ENCODE data around the gene NRXN3. TPM values are rescaled to one million over a fixed set of nuclear protein-coding genes. Genes with fewer than 3 reads are reported as not detected.

NRXN3 gene
- total RNA-seq, 1 experiment from 2014 or later = not detected

DNA sequence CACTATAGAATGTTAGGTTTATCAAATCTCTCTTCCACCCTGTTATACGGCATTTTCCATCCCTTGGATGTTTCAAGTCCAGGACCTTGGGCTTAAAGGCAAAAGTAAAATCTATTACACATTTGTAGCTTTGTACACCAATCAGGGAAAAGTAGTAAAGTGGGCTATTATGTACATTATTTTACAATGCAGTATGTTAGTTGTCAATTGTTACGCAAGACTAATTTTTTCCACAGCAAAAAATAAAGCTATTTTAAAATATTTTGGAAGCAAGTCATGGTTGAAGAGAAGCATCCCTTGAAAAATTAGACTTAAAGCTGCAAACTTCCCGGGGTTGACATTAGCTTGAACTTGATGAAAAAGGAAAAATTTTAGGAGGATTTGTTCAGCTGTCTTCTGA, 1564.9 kb downstream of the NRXN3 start:
- BruUV-seq (replicated peaks) = no TSS peak
- H3K36me3 Mint-ChIP-seq (ENCODE audit: insufficient read depth, unreplicated experiment) = no peaks in the 10 kb centered on the region
- no peak for DNase-seq
- no peak for TF ChIP-seq CTCF (IDR thresholded peaks at IDR 0.05; ENCODE audit: unreplicated experiment)
- H3K4me1 Mint-ChIP-seq (ENCODE audit: low read depth, unreplicated experiment) = no peaks in the 10 kb centered on the region
- CTCF ChIA-PET = no interaction called here
- H3K27ac Mint-ChIP-seq (ENCODE audit: unreplicated experiment) = no peak overlapping the region
- no peaks in the 10 kb centered on the region for H3K27me3 Mint-ChIP-seq (ENCODE audit: unreplicated experiment)
- no peak overlapping the region for H3K4me3 Mint-ChIP-seq (ENCODE audit: low read depth, unreplicated experiment)
- intact Hi-C loops (cut with micrococcal nuclease; ENCODE audit: unreplicated experiment) = no loop called here
- H3K9me3 Mint-ChIP-seq (ENCODE audit: low read depth, unreplicated experiment) = no peaks in the 10 kb centered on the region

GRCh38 chr14:79740066-79740601, 1570.0 kb downstream of the NRXN3 start:
- H3K36me3 Mint-ChIP-seq (ENCODE audit: insufficient read depth, unreplicated experiment) = no peaks in the 10 kb centered on the region
- H3K4me3 Mint-ChIP-seq (ENCODE audit: low read depth, unreplicated experiment) = no peak overlapping the region
- no peak for DNase-seq
- no TSS peak for BruUV-seq (replicated peaks)
- intact Hi-C loops (cut with micrococcal nuclease; ENCODE audit: unreplicated experiment) = no loop called here
- CTCF ChIA-PET = interaction anchor here (0.6 kb wide), 1 partner anchor 1665 kb away, joined by 3 read pairs; no protein-coding TSS in a partner anchor
- no peaks in the 10 kb centered on the region for H3K9me3 Mint-ChIP-seq (ENCODE audit: low read depth, unreplicated experiment)
- H3K4me1 Mint-ChIP-seq (ENCODE audit: low read depth, unreplicated experiment) = no peaks in the 10 kb centered on the region
- no peak overlapping the region for H3K27ac Mint-ChIP-seq (ENCODE audit: unreplicated experiment)
- TF ChIP-seq CTCF (IDR thresholded peaks at IDR 0.05; ENCODE audit: unreplicated experiment) = no peak
- H3K27me3 Mint-ChIP-seq (ENCODE audit: unreplicated experiment) = no peaks in the 10 kb centered on the region

- DNase-seq = no peak
- Mint-ChIP-seq H3K27me3 (ENCODE audit: unreplicated experiment) (no peaks in the 10 kb centered on the region), H3K36me3 (ENCODE audit: insufficient read depth, unreplicated experiment) (no peaks in the 10 kb centered on the region), H3K27ac (ENCODE audit: unreplicated experiment) (no peak overlapping the region), H3K4me3 (ENCODE audit: low read depth, unreplicated experiment) (no peak overlapping the region), H3K9me3 (ENCODE audit: low read depth, unreplicated experiment) (no peaks in the 10 kb centered on the region), H3K4me1 (ENCODE audit: low read depth, unreplicated experiment) (no peaks in the 10 kb centered on the region)
- CTCF ChIA-PET = no interaction called here
- BruUV-seq (replicated peaks) = no TSS peak
- no peak for TF ChIP-seq CTCF (IDR thresholded peaks at IDR 0.05; ENCODE audit: unreplicated experiment)
- intact Hi-C loops (cut with micrococcal nuclease; ENCODE audit: unreplicated experiment) = no loop called here
Measured at GRCh38 chr14:79742142-79742541, 1572.0 kb downstream of the NRXN3 start.

- intact Hi-C loops (cut with micrococcal nuclease; ENCODE audit: unreplicated experiment) = no loop called here
- CTCF ChIA-PET = no interaction called here
- no peak for TF ChIP-seq CTCF (IDR thresholded peaks at IDR 0.05; ENCODE audit: unreplicated experiment)
- Mint-ChIP-seq H3K4me1 (ENCODE audit: low read depth, unreplicated experiment) (no peaks in the 10 kb centered on the region), H3K27me3 (ENCODE audit: unreplicated experiment) (peaks cover 16% of the 10 kb centered on the region), H3K4me3 (ENCODE audit: low read depth, unreplicated experiment) (no peak overlapping the region), H3K36me3 (ENCODE audit: insufficient read depth, unreplicated experiment) (no peaks in the 10 kb centered on the region), H3K9me3 (ENCODE audit: low read depth, unreplicated experiment) (no peaks in the 10 kb centered on the region), H3K27ac (ENCODE audit: unreplicated experiment) (no peak overlapping the region)
- BruUV-seq (replicated peaks) = no TSS peak
- DNase-seq = no peak
Measured at GRCh38 chr14:79745046-79745445, 1574.9 kb downstream of the NRXN3 start.
